H1 (cell line): ENCODE measurements around the gene FAIM2. TPM values are rescaled to one million over a fixed set of nuclear protein-coding genes. Genes with fewer than 3 reads are reported as not detected.

Experiments
- CTCF ChIA-PET: fragments of 300-600 bp; sonication (Branson Sonifier 250); formaldehyde crosslinking; loops from one replicate; lab custom pipeline; 2021; ENCODE audit not compliant: partially characterized antibody; lab: Charles Lee
- POLR2A ChIA-PET: fragments of 300-600 bp; sonication (Branson Sonifier 250); formaldehyde crosslinking; loops from one replicate; lab custom pipeline; 2021; ENCODE audit warnings: inconsistent platforms; ENCODE audit not compliant: partially characterized antibody; lab: Charles Lee
- DNase-seq, 2 experiments: peaks; one replicate each; pipeline versions ENCODE4 v3.0.0 to v3.0.0-alpha.2; 2010 to 2022; ENCODE audit warnings: low spot score in 2 of 2, low read depth in 1 of 2, mixed read lengths in 1 of 2
- FAIRE-seq: peaks from 2 replicates; lab custom pipeline; 2011; peaks lifted over from hg19 to GRCh38; lab: Jason Lieb, UNC
- H2AFZ ChIP-seq: 2 replicates; pipeline ENCODE4 v1.8.1; 2012; ENCODE audit warnings: low read length, inconsistent platforms
- H2AK5ac ChIP-seq: 2 replicates; pipeline ENCODE4 v1.6.1; 2013; ENCODE audit warnings: low read depth, low read length
- H2BK120ac ChIP-seq: replicated peaks from 2 replicates; pipeline ENCODE3; 2013; ENCODE audit warnings: low read depth, low read length, inconsistent platforms
- H2BK12ac ChIP-seq: 2 replicates; pipeline ENCODE4 v1.6.1; 2013; ENCODE audit warnings: low read depth, low read length
- H2BK15ac ChIP-seq: 2 replicates; pipeline ENCODE4 v1.6.1; 2013; ENCODE audit warnings: low read length
- H2BK20ac ChIP-seq: 2 replicates; pipeline ENCODE4 v1.6.1; 2013; ENCODE audit warnings: low read length
- H2BK5ac ChIP-seq: 2 replicates; pipeline ENCODE4 v1.6.1; 2013; ENCODE audit warnings: low read depth, low read length
- H3K14ac ChIP-seq: 2 replicates; pipeline ENCODE4 v1.6.1; 2013; ENCODE audit warnings: inconsistent platforms; ENCODE audit not compliant: insufficient read length
- H3K18ac ChIP-seq: 2 replicates; pipeline ENCODE4 v1.6.1; 2013; ENCODE audit warnings: low read length; ENCODE audit errors: extremely low read depth
- H3K23ac ChIP-seq: 2 replicates; pipeline ENCODE4 v1.6.1; 2013; ENCODE audit warnings: inconsistent platforms; ENCODE audit not compliant: insufficient read length
- H3K23me2 ChIP-seq: 2 replicates; pipeline ENCODE4 v1.6.1; 2013; ENCODE audit warnings: low read depth, low read length
- H3K27ac ChIP-seq: 2 replicates; pipeline ENCODE4 v1.6.1; 2011; ENCODE audit warnings: low read depth, low read length, inconsistent platforms
- H3K27me3 ChIP-seq, 4 experiments: replicated peaks in 1 of 4; 1 replicate in 1 of 4; 2 replicates in 3 of 4; pipeline versions ENCODE4 v1.6.1 to v1.8.1; 2011 to 2013; ENCODE audit warnings: low read length in 3 of 4, mild to moderate bottlenecking in 3 of 4, inconsistent platforms in 2 of 4, mixed read lengths in 2 of 4, moderate library complexity in 1 of 4; ENCODE audit not compliant: control insufficient read depth in 3 of 4, insufficient read depth in 3 of 4; ENCODE audit errors: extremely low read depth in 1 of 4
- H3K36me3 ChIP-seq, 4 experiments: 2 replicates each; pipeline versions ENCODE4 v1.6.1 to v1.8.1; 2011 to 2013; ENCODE audit warnings: mild to moderate bottlenecking in 4 of 4, low read length in 3 of 4, moderate library complexity in 2 of 4, control low read depth in 1 of 4, inconsistent platforms in 1 of 4; ENCODE audit not compliant: insufficient read depth in 4 of 4, control insufficient read depth in 2 of 4
- H3K4ac ChIP-seq: replicated peaks from 2 replicates; pipeline ENCODE3; 2013; ENCODE audit warnings: low read length, low read depth, mixed read lengths, inconsistent platforms; ENCODE audit not compliant: insufficient read length
- H3K4me1 ChIP-seq, 4 experiments: replicated peaks in 1 of 4; 1 replicate in 1 of 4; 2 replicates in 3 of 4; pipeline versions ENCODE4 v1.6.1 to v1.8.1; 2011 to 2013; ENCODE audit warnings: low read length in 3 of 4, inconsistent platforms in 2 of 4, mixed read lengths in 1 of 4; ENCODE audit not compliant: insufficient read depth in 4 of 4, control insufficient read depth in 3 of 4
- H3K4me2 ChIP-seq, 2 experiments: 2 replicates each; pipeline versions ENCODE4 v1.6.1 to v1.8.1; 2011 to 2013; ENCODE audit warnings: low read depth in 2 of 2, low read length in 2 of 2, control low read depth in 1 of 2, inconsistent platforms in 1 of 2, mild to moderate bottlenecking in 1 of 2; ENCODE audit not compliant: insufficient read depth in 1 of 2
- H3K4me3 ChIP-seq, 4 experiments: fragments of 200-600, 300-600 bp in 1 of 4; sonication (generic), shearing (Covaris generic), sonication (Bioruptor Twin) in 1 of 4; 2 replicates each; pipeline versions ENCODE4 v1.5.1 to v1.8.1; 2011 to 2016; ENCODE audit warnings: low read length in 4 of 4, low read depth in 3 of 4, control low read depth in 2 of 4, inconsistent platforms in 2 of 4, mild to moderate bottlenecking in 2 of 4, mixed read lengths in 1 of 4, moderate library complexity in 1 of 4; ENCODE audit not compliant: insufficient read depth in 2 of 4; ENCODE audit errors: extremely low read depth in 1 of 4
- H3K56ac ChIP-seq: replicated peaks from 2 replicates; pipeline ENCODE3; 2013; ENCODE audit warnings: low read depth, mild to moderate bottlenecking, mixed read lengths, low read length, inconsistent platforms; ENCODE audit not compliant: insufficient read length
- H3K79me1 ChIP-seq: 2 replicates; pipeline ENCODE4 v1.6.1; 2013; ENCODE audit warnings: low read depth, low read length, control low read depth
- H3K79me2 ChIP-seq, 2 experiments: 2 replicates each; pipeline versions ENCODE4 v1.6.1 to v1.8.1; 2012 to 2013; ENCODE audit warnings: low read length in 2 of 2, mild to moderate bottlenecking in 2 of 2, inconsistent platforms in 1 of 2; ENCODE audit not compliant: insufficient read depth in 2 of 2, control insufficient read depth in 1 of 2
- H3K9ac ChIP-seq, 4 experiments: replicated peaks in 1 of 4; 1 replicate in 1 of 4; 2 replicates in 3 of 4; pipeline versions ENCODE4 v1.6.1 to v1.8.1; 2011 to 2013; ENCODE audit warnings: low read depth in 3 of 4, low read length in 3 of 4, control low read depth in 2 of 4, mild to moderate bottlenecking in 2 of 4, moderate library complexity in 2 of 4, inconsistent platforms in 1 of 4; ENCODE audit errors: extremely low read depth in 1 of 4
- H3K9me3 ChIP-seq, 2 experiments: 2 replicates each; pipeline versions ENCODE4 v1.6.1 to v1.8.1; 2012 to 2013; ENCODE audit warnings: mild to moderate bottlenecking in 2 of 2, moderate library complexity in 2 of 2, control low read depth in 1 of 2, inconsistent platforms in 1 of 2, low read depth in 1 of 2, low read length in 1 of 2, mixed read lengths in 1 of 2; ENCODE audit not compliant: insufficient read depth in 2 of 2
- H4K20me1 ChIP-seq, 2 experiments: replicated peaks in 1 of 2; 2 replicates each; pipeline versions ENCODE3 to v1.8.1; 2011 to 2013; ENCODE audit warnings: inconsistent platforms in 2 of 2, low read length in 2 of 2, mild to moderate bottlenecking in 1 of 2; ENCODE audit not compliant: insufficient read depth in 2 of 2, control insufficient read depth in 1 of 2
- H4K5ac ChIP-seq: 2 replicates; pipeline ENCODE4 v1.6.1; 2013; ENCODE audit warnings: low read length, low read depth, mixed read lengths, inconsistent platforms; ENCODE audit not compliant: insufficient read length
- H4K8ac ChIP-seq: 2 replicates; pipeline ENCODE4 v1.8.0; 2013; ENCODE audit warnings: mild to moderate bottlenecking, moderate library complexity, low read length, inconsistent platforms; ENCODE audit not compliant: insufficient read depth; ENCODE audit errors: extremely low read depth
- H4K91ac ChIP-seq: replicated peaks from 2 replicates; pipeline ENCODE3; 2013; ENCODE audit warnings: low read length, mixed read lengths, inconsistent platforms; ENCODE audit not compliant: insufficient read length
- CREB1 ChIP-seq: IDR thresholded peaks from 2 replicates; pipeline ENCODE4 v1.6.1; 2012; ENCODE audit warnings: inconsistent platforms
- RBBP5 ChIP-seq: IDR thresholded peaks from 2 replicates; pipeline ENCODE4 v1.7.1; 2012; ENCODE audit warnings: low read depth, mild to moderate bottlenecking, inconsistent platforms, low read length, moderate library complexity, borderline replicate concordance
- RFX5 ChIP-seq: IDR thresholded peaks from 2 replicates; pipeline ENCODE4 v1.6.1; 2011; ENCODE audit warnings: low read depth, low read length, improper control_type of control experiment, borderline replicate concordance
- SIN3A ChIP-seq, 2 experiments: IDR thresholded peaks in 1 of 2; conservative IDR thresholded peaks in 1 of 2; 2 replicates each; pipeline ENCODE4 v1.6.1; 2011 to 2012; ENCODE audit warnings: low read length in 2 of 2, improper control_type of control experiment in 1 of 2, low read depth in 1 of 2, mild to moderate bottlenecking in 1 of 2
- SP2 ChIP-seq: IDR thresholded peaks from 2 replicates; pipeline ENCODE4 v1.6.1; 2012; ENCODE audit warnings: mild to moderate bottlenecking, low read length, inconsistent platforms
- WGBS, 2 experiments: shearing (Covaris generic) in 1 of 2; methylation state at CpG; one replicate each; pipeline versions ENCODE4 v1.1.6 to v1.1.7; 2013 to 2015; ENCODE audit warnings: low lambda C conversion rate in 2 of 2, mixed read lengths in 2 of 2, inconsistent platforms in 1 of 2, low coverage in 1 of 2, missing lambda C conversion rate in 1 of 2; ENCODE audit not compliant: insufficient replicate concordance in 2 of 2, insufficient coverage in 1 of 2, insufficient read length in 1 of 2; ENCODE audit errors: extremely low coverage in 1 of 2, missing lambda C conversion rate in 1 of 2; 5-methylcytosine and 5-hydroxymethylcytosine counted together
- polyA plus RNA-seq, 7 experiments: library from polyadenylated mRNA; depleted of rRNA in 3 of 7; stranded (reverse) in 5 of 7; unstranded in 2 of 7; fragments of >200 nt in 5 of 7; fragments of 200-250 nt in 2 of 7; gene quantifications; 1 replicate in 5 of 7; 2 replicates in 1 of 7; 4 replicates in 1 of 7; pipeline versions ENCODE4 v1.2.1 to v1.2.3, GENCODE V29; 2011 to 2013; ENCODE audit warnings: missing spikeins in 2 of 7, mixed read lengths in 2 of 7
- total RNA-seq: library from RNA; stranded (reverse); fragmentation: NEBNext Ultra II Directional; extraction: Animal tissue kit (Norgen Biotek cat#: 25700); gene quantifications from 2 replicates; pipeline ENCODE4 v1.2.1, GENCODE V29; 2021

The FAIM2 gene
- total and polyA plus RNA-seq, 2 of the 8 experiments (the other 6 are each of a cell fraction or from before 2014, with no cell fraction given): 0.89 to 1.3 TPM

DNA sequence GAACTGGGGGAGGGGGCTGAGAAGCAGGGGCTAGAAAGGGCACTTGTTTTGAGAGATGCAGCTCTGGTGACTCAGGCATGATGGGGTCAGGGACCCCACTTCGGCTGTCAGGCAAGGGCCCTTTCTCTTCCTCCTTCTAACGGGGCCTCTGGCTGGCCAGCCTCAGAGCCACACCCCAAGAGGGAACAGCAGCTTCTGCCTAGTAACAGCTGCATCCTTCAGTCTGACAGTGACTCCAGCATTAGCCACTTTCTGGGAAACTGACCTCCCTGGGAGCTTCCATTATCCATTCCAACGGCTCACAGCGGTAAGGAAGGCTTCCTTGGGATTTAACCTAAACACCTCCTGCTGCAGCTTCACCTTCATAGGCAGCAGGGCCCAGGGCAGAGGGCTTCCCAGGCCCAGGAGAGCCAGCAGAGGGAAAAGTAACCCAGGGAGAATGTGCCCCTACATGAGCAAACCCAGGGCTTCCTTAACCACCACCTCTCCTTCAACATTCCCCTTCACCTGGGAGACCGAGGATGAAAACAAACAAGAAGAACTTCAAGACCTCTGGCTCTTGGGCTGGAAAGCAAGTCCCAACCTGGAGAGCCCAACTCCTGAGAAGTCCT, 78.2 kb downstream of the FAIM2 start:
- Histone ChIP-seq H3K79me1 (peaks cover 17% of the 10 kb centered on the region; the same call in 1 of the 2 replicates), H3K9ac (no peak overlapping the region), H3K27me3 (no peaks in the 10 kb centered on the region), H3K14ac (no peak overlapping the region), H4K8ac (no peak overlapping the region; the same call in none of the 2 replicates), H2BK12ac (no peak overlapping the region), H3K4me1 (peaks cover 12 to 32% (median 21%) of the 10 kb centered on the region in 4 experiments), H3K4me3 (peak overlapping the region in 1 of 4 experiments; percentile 27; a peak in 2 of 8 replicates), H2BK120ac (no peak overlapping the region), H4K91ac (no peak overlapping the region), H2BK5ac (peak overlapping the region; percentile 19; the same call in 1 of the 2 replicates), H4K5ac (no peak overlapping the region), H4K20me1 (peaks cover 15 to 26% of the 10 kb centered on the region in 2 experiments), H2BK15ac (no peak overlapping the region), H2AK5ac (no peak overlapping the region), H3K79me2 (peaks cover 8 to 47% of the 10 kb centered on the region in 2 experiments; a peak in 3 of 4 replicates), H3K18ac (peak overlapping the region; percentile 39; the same call in 1 of the 2 replicates), H2AFZ (no peak overlapping the region), H3K9me3 (no peaks in the 10 kb centered on the region), H3K23ac (no peak overlapping the region), H3K4me2 (peak overlapping the region; percentile 5 to 81; a peak in 3 of 4 replicates), H2BK20ac (no peak overlapping the region), H3K36me3 (peaks cover 0 to 4% (median 0%) of the 10 kb centered on the region in 4 experiments; a peak in 2 of 8 replicates), H3K23me2 (peaks cover 13% of the 10 kb centered on the region), H3K4ac (no peak overlapping the region), H3K56ac (no peak overlapping the region), H3K27ac (no peak overlapping the region)
- POLR2A ChIA-PET: interaction anchor here (0.9 to 5.6 kb wide), 9 partner anchors 9 to 47 kb away, joined by 3 to 59 read pairs (median 3); partner anchors contain the start of gene BCDIN3D
- FAIRE-seq (peak; percentile 39), DNase-seq (no peak)
- TF ChIP-seq RFX5: peak; percentile 87
- 0 out of 4 replicates have a peak, but pooled peaks of 1 of the 2 experiments have one; percentile 48 for TF ChIP-seq SIN3A (conservative IDR thresholded peaks at IDR 0.05 in 1 of 2, IDR thresholded peaks at IDR 0.05 in 1 of 2; ENCODE audit: low read depth in 1 of 2, low read length in 2 of 2)
- TF ChIP-seq RBBP5: no peak
- no peak for TF ChIP-seq SP2
- 0 out of 2 replicates have a peak, but pooled peaks have one; percentile 21 for TF ChIP-seq CREB1
- WGBS, 2 experiments: 52% methylated on average over 5 of the region's 5 CpGs; no CpG with 5 or more reads in 1 of the 2 experiments
- CTCF ChIA-PET: interaction anchor here (0.8 to 6.0 kb wide), 11 partner anchors 10 to 530 kb away, joined by 3 to 30 read pairs (median 5); partner anchors contain the start of gene PRPH
